GM18951 (cell line): ENCODE measurements around the gene GON7.

Experiments
- POLR2A ChIP-seq: IDR thresholded peaks from 4 replicates; pipeline ENCODE4 v1.6.1; 2011; ENCODE audit warnings: mild to moderate bottlenecking; ENCODE audit not compliant: insufficient read length, insufficient read depth; ENCODE audit errors: extremely low read depth
- in situ Hi-C: fragments of 300-500 bp; cut with MboI; formaldehyde crosslinking; loops from one replicate; pipeline ENCODE4 v1.12.0; 2022; ENCODE audit warnings: low sequenced_read_pairs, mixed read lengths, inconsistent platforms; ENCODE audit not compliant: unreplicated experiment

The GON7 gene

DNA sequence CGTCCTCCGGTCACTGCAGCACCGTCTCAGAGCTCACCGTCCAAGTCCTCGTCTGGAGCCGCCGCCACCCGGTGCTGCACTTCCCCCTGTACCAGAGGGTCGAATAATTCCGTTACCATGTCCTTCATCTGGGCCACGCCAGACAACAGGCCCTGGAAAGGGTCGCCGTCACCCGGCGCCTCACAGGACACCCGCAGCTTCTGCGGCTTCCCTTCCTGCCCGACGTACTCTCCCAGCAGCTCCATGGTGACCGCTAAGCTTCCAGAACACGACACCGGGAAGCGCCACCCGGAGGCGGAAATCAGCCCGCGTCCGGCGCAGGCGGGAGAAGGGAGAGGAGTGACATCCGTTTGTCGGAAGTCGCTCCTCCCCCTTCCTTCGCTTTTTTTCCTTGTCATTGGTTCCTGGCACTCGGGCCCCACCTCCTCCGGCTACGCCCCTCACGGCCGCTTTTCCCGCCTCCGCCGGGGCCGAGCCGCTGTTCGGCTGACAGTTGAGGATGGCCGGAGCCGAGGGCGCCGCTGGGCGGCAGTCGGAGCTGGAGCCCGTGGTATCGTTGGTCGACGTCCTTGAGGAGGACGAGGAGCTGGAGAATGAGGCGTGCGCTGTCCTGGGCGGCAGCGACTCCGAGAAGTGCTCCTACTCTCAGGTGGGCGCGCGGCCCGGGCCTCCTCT, at the start of gene GON7, which contains the start of gene UBR7:
GON7 (minus strand) TSS at position 273 of the 675 bp plus-strand sequence; CDS start at position 245, 28 bp downstream.
UBR7 (plus strand) TSS at position 464 of the 675 bp plus-strand sequence; CDS start at position 500, 36 bp downstream.
- in situ Hi-C loops, result no loop called here

GRCh38 chr14:93249128-93249831, 42.4 kb upstream of the GON7 start:
- TF ChIP-seq POLR2A, result no peak
- in situ Hi-C loops, result loop anchor here (25.0 kb wide), 1 partner anchor 288 kb away; no protein-coding TSS in a partner anchor

More for the DNA sequence above, at the start of gene GON7, which contains the start of gene UBR7:
- peak; percentile 87 for TF ChIP-seq POLR2A

DNA sequence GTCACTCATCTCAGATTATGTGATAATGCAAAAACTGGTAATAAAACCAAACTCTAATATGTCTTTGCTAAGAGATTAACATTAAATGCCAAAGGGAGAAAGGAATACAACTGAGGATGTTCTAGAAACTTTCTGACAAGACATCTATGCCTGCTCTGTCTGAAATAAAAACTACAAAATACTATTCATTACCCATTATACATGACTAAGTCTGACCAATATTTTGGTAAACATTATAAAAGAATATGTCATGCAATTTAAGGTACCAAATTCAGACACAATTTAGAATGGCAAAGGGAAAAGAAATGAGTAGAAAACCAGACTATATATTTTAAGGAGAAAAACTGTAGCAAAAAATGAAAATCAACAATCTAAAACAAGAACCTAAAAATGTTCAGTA, 39.7 kb upstream of the GON7 start:
- in situ Hi-C loops, result loop anchor here (25.0 kb wide), 1 partner anchor 291 kb away; no protein-coding TSS in a partner anchor
- no peak for TF ChIP-seq POLR2A

DNA sequence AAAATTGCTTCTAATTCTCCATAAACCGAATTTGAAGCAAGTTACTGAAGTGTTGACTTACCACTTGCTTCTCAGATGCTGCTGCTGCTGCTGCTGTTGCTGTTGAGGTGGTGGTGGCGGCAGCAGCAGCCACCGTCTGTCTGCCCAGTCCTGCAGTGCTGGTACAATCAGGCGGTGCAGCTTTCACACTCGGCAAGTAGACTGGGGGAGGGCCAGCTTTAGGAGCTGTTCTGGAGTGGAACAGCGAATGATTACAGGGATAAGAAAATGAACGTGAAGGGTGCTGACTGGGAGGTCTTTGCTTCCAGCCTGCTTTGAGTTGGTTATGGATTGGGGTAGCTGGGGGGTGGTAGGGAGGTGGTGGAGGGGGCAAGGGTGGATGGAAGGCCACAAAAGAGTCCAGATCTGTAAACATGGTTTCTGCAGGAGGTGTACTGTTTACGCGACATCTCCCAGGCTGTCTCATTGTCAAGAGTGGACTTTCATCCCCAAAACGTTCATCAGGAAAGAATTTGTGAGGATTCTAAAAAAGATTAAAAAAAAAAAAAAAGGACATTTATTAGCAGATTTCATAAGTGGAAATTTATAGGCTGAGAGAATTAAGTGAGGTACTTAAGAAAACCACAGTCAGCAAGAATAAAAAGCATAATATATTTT, 39.0 kb upstream of the GON7 start:
- TF ChIP-seq POLR2A, result no peak
- in situ Hi-C loops, result loop anchor here (25.0 kb wide), 1 partner anchor 291 kb away; no protein-coding TSS in a partner anchor

DNA sequence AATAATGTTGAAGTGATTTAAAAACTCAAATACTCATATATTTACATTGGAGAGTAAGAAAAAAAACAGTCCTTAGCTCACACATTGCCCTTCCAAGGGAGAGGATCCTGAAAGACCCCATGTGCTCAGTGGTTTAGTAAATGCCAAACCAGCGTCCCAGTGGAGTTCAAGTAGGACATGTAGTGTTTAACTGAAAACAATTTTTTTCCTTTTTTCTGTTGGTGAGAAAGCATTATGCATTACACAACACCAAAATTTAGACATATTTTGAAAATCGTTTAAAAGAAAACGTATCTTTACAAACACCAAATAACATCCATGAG, 33.8 kb upstream of the GON7 start:
- in situ Hi-C loops, result loop anchor here (25.0 kb wide), 1 partner anchor 297 kb away; no protein-coding TSS in a partner anchor
- no peak for TF ChIP-seq POLR2A

- no peak for TF ChIP-seq POLR2A
- in situ Hi-C loops, result loop anchor here (10.0 to 25.0 kb wide), 2 partner anchors 297 to 385 kb away; no protein-coding TSS in a partner anchor
Observed at GRCh38 chr14:93239869-93240677, 33.2 kb upstream of the GON7 start.

DNA sequence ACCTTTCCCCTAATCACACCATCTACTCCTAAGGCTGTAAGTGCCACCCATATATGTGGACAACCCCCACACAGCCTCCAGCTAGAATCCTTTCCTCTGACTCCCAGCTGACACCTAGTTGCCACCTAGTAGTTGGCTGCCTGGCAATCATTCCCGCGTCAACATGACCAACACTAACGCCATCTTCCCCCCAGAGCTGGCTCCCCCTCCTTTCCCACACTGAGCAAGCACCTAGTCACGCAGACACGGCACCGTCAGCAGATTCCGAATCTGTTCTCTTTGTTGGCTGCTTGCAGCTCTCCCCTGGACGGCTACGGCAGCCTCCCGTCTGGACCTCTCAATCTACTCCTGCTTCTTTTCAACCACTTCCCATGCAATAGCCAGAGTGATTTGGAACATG, 27.9 kb upstream of the GON7 start:
- in situ Hi-C loops, result loop anchor here (10.0 to 25.0 kb wide), 2 partner anchors 303 to 390 kb away; no protein-coding TSS in a partner anchor
- no peak for TF ChIP-seq POLR2A

GRCh38 chr14:93233078-93233477, 26.2 kb upstream of the GON7 start:
- in situ Hi-C loops, result loop anchor here (10.0 to 25.0 kb wide), 2 partner anchors 304 to 392 kb away; no protein-coding TSS in a partner anchor

DNA sequence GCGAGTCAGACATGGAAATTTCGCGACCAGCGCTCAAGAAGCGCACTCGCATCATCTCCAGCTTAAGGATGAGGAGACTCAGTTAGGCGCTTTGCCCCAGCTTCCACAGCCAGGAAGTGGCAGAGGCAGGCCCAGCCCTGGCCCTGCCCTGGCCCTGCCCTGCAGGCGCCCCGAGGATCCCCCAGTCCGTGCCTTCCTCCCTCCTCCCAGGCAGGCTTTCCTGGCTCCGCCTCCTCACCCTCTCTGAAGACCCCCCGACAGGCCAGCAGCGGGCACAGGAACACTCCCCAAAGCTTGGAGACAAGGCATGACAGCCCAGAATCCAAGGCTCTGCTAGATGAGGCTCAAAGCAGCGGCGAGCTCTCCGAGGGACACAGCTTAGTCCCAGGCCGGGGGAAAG, 25.3 kb upstream of the GON7 start:
- in situ Hi-C loops, result loop anchor here (10.0 to 25.0 kb wide), 2 partner anchors 305 to 393 kb away; no protein-coding TSS in a partner anchor
- no peak for TF ChIP-seq POLR2A

DNA sequence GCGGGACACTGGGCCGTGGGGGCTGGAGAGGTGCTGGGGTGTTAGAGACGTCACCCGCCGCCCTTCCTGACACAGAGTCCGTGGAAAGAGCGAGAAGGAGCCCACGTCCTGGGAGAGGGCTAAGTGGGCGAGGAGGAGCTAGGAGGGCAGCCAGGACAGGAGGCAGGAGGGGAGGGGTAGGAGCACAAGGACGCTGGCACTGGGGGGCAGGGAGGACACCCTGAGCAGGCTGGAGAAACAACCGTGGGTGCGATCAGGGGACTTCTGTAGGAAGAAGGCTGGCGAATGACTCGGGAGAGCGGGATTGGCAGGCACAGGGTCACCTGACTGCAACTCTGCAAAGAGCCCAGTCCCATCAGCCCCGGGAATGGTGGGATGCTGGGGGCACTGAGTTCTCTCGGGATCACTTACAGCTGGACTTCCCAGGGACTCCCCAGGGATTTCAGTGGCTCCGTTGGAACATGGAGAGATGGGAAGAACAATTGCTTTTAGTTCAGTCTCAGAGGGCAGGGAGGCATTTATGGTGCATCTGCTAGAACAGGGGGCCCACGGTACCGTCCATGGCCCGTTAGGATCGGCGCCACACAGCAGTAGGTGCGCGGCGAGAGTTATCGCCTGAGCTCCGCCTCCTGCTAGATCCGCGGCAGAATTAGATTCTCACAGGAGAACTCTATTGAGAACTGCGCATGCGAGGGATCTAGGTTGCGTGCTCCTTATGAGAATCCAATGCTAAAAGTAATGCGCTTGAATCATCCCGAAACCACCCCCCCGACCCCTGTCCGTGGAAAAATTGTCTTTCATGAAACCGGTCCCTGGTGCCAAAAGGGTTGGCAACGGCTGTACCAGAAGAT, 24.5 kb upstream of the GON7 start:
- no peak for TF ChIP-seq POLR2A
- in situ Hi-C loops, result loop anchor here (10.0 to 25.0 kb wide), 2 partner anchors 306 to 393 kb away; no protein-coding TSS in a partner anchor

- in situ Hi-C loops, result loop anchor here (10.0 to 25.0 kb wide), 2 partner anchors 307 to 394 kb away; no protein-coding TSS in a partner anchor
- TF ChIP-seq POLR2A, result no peak
Observed at GRCh38 chr14:93230539-93230938, 23.7 kb upstream of the GON7 start.

GRCh38 chr14:93228550-93228949, 21.7 kb upstream of the GON7 start:
- no peak for TF ChIP-seq POLR2A
- in situ Hi-C loops, result loop anchor here (25.0 kb wide), 1 partner anchor 309 kb away; no protein-coding TSS in a partner anchor

DNA sequence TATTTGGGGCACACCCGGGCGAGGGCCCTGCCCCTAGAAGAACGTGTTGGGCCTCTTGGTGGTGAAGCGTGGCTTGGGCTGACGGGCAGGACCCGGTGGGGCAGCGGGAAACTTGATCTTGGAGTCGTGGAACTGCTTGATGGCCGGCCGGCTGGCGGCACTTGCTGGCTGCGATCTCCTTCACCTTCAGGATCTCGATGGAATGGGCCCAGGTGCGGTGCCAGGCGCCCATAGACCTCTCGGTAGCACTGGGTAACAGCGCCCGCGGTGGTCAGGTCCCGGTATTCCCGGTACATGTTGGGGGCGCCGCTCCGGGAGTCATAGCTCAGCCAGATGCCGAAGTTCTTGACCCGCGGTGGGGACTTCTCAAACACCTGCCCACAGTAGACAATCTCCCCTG, 16.7 kb upstream of the GON7 start:
- TF ChIP-seq POLR2A, result no peak
- in situ Hi-C loops, result no loop called here
